GM21367 (cell line): ENCODE results near the gene GET4.

Experiments
- ATAC-seq: cut with Tn5 transposase; IDR thresholded peaks from one replicate; pipeline ENCODE4 v1.9.1; 2021; ENCODE audit not compliant: unreplicated experiment

The GET4 gene, protein sequence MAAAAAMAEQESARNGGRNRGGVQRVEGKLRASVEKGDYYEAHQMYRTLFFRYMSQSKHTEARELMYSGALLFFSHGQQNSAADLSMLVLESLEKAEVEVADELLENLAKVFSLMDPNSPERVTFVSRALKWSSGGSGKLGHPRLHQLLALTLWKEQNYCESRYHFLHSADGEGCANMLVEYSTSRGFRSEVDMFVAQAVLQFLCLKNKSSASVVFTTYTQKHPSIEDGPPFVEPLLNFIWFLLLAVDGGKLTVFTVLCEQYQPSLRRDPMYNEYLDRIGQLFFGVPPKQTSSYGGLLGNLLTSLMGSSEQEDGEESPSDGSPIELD

DNA sequence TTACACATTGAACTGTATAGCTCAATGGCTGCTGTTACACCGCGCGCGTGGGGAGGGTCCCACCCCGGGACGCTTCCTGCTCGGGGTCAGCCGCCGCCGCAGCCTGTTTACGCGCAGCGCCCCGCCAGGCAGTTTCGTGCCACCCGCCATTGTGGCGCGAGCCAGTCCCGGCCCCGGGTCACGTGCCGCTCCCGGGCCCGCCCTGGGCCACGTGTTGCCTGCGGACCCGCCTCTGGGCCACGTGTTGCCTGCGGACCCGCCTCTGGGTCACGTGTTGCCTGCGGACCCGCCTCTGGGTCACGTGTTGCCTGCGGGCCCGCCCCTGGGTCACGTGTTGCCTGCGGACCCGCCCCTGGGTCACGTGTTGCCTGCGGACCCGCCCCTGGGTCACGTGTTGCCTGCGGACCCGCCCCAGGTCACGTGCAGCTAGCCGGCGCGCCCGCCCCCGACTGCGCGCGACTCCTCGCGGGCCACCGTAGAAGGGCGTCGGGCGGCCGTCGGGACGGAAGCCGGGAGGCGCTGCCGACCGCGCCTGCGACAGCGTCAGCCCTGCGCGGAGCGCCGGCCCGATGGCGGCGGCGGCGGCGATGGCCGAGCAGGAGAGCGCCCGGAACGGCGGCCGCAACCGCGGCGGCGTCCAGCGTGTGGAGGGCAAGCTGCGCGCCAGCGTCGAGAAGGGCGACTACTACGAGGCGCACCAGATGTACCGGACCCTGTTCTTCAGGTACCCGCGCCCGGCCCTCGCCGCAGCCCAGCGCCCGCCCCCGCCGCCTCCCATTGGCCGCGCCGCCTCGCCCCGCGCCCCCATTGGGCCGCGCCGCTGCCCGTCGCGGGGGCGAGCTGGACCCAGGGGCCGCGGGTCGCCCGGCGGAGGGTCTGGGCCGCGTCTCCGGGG is at the start of gene GET4:
Gene GET4 (plus strand): TSS at position 478 of the 895 bp plus-strand sequence. CDS start 92 bp downstream, at position 570.
- ATAC-seq: peak; percentile 60

DNA sequence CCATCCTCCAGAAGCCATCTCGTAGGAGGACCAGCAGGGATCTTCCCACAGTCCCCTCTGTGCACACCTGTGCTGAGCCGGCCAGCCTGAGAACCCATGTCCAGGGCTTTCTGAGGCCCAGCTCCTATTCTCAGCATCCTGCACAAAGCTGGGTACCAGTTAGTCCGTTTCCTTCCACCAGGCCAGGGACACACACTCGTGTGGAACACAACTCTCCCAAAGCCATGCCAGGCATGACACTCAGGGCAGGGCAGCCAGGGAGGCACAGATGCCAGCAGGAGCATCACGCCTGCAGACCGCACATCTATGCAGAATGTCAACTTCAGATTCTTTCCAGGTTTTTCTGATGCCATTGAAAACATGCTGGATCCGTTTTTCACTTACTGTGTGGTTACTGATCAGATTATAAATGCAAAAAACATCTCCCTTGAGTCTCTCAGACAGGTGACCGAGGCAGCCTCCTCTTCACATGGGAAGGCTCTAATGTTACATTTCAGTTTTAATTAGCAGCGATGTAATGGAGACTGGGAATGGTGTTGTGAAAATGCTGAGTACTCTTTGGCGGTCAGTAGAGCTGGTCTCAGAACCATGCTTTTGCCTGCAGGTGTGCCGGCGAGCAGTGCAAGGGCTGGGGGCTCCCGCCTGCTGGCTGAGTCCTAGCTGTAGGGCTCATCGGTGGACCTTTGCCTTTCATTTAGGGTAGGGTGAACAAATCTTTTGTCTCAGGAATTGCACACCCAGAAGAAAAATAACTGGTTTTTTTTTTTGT is 47.4 kb upstream of the GET4 start:
- no peak for ATAC-seq

DNA sequence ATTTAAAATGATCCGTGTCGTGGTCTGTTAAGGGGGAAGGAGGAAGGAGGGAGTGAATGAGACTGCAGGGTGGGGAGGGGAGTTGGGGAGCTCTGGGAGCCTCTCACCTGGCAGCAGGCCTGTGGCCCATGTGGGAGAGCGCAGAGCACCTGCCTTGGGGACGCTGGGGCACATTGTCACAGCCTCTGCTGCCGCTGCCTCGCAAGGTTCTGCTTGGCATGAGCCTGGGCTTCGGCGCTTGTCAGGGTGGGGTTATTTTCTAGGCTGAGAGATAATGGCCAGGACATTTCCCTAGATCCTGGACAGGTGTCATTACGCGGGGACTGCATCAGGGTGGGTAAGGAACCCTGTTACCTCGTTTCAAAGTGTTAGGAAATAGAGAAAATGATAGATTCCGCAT is 46.3 kb upstream of the GET4 start:
- ATAC-seq: no peak

DNA sequence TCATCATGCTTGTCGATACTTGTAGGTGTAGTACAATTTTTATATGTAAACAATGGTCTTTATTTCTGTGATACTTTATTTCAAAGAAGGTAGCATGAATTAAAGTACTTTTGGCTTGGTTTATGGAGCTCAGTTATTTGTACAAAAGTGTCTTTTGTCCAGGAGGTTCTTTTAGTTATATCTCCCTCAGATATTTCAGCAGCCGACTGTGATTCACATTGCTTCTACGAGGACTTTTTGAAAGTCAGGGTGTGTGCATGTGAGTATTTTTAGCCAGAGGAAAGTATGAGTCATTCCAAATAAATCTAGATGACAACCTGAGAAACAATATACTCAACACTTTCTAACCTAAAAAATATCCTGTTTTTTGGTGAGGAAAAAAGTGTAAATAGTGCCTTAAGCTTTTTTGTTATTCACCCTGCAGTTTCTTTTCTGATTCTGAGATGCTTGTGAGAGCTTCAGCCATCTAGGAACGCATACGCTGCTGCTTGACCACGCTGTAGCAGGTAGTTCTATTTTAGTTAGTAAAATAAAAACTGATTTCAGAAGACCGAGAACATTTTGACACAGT is 44.7 kb upstream of the GET4 start:
- peak; percentile 47 for ATAC-seq

DNA sequence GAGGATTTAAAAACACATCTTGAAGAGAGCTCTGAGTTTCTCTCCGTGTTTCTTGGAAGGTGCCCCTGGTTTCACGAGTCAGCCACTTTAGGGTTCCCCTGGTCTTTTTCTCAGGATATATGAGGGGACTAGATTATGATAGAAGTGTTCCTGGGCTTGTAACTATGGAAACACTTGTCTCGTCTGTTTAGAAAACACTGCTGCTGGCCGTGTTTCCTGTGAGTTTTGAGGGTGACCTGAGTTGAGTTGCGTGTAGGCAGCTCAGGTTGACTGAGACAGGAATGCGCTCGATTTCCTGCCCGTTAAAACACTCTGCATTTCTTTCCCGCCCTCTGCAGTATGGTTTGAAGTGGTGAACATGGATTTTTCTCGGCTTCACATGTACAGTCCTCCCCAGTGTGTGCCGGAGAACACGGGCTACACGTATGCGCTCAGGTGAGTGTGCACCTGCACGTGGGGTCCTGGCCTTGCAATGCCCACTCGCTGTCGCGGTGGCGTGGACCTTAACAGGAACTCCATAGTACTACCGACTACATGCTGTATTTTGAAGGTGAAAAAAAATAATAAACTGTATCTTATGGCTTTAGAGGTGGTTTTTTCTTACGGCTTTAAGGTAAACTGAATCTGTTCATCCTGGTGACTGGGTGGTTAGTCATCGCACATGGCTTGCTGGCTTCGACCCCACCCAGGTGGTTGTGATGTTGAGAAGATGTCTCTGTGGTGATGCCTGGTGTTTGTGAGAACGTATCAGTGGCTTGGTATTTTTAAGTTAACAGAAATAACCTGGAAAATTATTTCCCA is 44.0 kb upstream of the GET4 start, which contains the start of gene SUN1:
Gene SUN1 (plus strand): TSS at position 310 of the 801 bp plus-strand sequence. CDS start 49 bp downstream, at position 359.
- ATAC-seq: peak; percentile 15

DNA sequence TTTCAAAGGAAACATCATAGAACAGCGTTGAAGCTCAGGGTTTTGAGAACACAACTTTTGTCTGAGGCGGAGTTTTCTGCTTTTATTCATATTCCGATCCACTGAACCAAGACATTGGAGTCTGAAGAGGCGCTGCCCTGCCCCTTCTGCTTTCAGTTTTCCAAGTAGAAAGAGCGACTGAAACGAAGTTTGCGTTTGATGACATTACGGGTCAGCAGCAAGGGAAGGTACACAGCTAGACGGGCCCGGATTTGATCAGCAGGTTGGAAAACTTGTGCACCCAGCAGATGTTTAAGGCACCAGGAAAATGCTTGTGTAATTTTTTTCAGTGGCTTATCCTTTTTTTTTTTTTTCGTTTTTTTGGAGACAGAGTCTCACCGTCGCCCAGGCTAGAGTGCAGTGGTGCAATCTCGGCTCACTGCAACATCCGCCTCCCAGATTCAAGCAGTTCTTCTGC is 43.4 kb upstream of the GET4 start:
- ATAC-seq: no peak

DNA sequence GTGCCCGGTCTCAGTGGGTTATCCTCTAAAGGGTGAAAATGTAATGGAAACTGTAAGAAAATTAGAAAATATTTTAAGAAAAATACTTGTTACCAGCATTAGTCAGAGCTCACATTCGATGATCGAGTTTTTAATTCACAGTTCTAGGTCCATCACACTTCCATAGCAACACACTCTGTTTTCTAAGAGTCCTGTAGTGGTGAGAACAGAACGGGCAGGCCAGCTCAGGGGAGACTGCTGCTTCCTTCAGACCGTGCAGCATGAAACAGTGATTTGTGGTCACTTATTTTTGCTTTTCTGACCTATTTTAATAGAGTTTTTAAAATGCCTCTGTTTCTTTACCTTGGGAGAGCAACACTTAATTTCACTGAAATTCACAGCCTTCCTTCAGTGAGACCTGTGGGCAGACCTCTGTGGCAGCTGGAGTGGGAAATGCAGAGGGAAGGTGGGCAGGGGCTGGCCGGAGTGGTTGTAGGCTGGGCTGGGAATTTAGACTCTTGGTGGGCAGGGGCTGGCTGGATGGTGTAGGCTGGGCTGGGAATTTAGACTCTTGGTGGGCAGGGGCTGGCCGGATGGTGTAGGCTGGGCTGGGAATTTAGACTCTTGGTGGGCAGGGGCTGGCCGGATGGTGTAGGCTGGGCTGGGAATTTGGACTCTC is 42.6 kb upstream of the GET4 start:
- ATAC-seq: no peak

DNA sequence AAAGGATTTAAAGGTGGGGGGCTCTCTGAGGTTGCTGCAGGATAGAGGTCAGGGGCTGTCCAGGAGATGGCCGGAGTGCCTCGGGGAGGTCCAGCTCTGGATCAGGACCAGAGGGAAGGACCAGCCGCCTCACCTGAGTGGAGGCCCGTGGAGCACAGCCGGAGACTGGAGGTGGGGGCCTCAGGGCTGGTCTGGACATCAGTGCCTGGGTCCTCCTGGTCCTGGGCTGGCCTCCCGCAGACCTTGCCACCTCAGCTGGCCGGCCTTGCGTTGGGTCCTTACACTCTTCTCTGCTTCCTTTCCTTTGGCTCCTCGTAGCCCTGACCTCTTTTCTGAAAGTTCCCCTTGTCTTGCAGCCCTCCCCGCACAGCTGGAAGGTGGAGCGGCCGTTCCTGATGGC is 42.1 kb upstream of the GET4 start:
- ATAC-seq: no peak

DNA sequence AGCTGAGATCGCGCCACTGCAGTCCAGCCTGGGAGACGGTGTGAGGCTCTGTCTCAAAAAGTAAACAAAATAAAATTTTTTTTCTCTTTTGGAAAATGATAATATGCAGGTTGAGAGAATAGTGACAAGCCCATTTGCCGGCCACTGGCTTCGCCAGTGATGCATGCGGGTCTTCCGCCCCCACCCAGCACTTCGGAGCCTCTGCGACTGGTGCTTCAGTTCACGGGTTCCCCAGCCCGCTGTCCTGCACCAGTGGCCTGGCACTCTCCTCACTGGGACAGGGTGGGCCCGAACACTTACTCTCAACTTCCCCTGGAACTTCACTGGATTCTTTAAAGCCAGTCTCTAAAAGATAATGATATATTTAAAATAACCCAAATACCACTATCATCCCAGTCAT is 41.3 kb upstream of the GET4 start:
- no peak for ATAC-seq

DNA sequence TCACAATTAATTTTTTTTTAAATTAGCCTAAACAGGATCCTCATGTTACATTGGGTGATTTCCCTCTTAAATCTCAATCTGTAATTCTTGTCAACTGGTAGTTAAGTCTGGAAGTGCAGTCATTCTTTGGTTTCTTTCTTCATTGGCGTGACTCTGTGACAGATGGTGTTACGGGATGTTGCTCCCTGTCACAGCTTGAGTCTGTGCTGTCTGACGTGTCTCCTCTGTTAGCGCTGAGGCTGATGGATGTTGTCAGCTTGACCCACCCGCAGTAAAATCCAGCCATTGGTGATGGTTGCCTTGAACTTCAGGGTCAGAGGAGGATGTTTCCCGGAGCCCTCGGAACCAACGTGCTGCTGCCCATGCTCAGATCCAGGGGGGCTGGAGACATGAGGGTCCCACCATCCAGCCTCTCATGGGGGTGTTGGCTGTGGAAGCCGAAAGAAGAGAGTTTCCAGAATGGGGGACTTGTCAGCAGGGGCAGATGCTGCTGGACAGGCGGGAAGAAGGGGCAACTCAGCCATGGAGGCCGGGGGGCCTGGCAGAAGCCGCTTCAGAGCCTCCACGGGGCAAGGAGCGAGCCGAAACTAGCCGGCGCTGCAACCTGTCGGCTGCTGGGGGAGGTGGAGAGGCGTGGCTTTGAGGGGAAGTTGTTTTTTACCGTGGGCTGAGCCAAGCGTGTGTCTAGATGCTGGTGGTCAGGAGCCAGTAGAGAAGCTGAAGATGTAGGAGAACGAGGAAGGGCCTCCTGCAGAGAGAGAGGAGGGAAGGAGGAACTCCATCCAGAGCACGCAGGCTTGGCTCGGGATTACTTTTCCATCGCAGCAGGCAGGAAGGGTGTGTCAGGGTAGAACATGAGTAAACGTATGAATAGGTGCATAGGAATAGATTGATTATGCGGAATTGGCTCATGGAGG is 40.6 kb upstream of the GET4 start:
- no peak for ATAC-seq

DNA sequence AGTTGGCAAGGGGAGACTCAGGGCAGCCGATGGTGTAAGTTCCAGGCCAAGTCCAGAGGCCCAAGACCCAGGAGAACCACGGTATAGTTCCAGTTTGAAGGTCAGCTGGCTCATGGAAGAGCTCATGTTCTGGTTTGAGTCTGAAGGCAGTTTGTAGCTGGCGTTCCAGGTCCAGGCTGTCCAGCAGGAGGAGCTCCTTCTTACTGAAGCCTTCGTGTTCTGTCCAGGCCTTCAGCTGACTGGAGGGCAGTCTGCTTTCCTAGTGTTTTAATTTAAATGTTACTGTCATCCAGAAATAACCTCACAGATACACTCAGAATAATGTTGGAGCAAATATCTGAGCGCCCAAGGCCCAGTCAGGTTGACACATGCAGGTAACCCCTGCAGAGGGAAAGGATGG is 39.9 kb upstream of the GET4 start:
- ATAC-seq: no peak

DNA sequence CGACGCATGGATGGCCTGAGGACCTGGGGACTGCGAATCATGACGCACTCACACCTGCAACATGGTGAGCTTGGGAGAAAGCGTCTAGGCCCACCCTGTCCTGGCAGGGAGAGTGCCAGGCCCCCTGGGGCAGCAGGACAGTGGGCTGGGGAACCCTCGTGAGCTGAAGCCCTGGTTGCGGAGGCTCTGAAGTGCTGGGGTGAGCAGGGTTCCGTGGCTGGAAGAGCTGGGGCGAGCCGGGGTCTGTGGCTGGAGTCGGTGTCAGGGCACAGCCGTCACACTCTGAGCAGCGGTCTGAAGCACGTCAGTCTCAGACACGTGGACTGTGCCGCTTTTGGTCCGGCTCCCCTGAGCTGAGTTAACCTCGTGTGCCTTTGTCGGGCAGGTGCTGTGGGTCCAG is 39.4 kb upstream of the GET4 start:
- no peak for ATAC-seq

DNA sequence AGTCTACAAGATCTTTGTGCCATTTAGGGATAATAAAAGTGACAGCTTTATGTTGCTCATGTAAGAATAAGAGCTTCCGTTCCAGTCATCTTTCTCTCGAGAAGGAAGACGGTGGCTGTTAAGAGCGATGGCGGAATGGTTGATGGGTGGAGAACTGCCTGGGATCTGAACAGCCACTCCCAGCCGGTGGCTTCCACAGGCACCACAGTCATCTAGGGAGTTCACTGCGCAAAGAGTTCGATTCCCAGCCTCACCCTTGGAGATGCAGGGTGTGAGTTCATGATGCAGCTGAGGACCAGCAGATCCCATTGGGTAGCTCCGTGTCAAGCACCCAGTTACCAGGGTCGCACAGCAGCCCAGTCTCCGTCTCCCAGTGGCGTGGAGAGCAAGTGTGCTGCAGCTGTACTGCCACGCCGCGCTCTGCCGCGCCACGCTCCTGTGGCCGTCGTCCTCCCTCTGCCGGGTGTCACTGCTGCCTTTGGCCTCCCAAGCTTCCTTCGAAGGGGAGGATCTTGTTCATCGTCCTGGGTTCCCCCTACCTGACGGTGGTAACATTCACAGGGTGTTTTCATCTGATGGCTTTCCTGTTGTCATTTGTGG is 36.3 kb upstream of the GET4 start:
- no peak for ATAC-seq

DNA sequence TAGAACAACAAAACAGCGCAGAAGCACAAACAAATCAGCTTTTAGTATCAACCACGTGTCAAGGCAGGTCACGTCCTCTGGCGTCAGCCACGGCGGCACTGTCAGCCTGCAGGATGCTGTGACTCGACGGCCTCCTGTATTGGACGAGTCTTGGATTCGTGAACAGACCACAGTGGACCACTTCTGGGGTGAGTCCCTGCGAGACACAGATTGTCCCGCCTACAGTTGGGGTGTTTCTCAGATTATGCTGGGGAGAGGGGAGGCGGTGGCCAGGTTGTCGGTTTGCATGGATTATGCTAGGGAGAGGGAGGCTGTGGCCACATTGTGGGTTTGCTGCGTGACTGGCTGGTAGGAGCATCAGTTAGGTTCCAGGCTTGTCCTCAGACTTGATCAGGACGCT is 34.4 kb upstream of the GET4 start:
- ATAC-seq: no peak

DNA sequence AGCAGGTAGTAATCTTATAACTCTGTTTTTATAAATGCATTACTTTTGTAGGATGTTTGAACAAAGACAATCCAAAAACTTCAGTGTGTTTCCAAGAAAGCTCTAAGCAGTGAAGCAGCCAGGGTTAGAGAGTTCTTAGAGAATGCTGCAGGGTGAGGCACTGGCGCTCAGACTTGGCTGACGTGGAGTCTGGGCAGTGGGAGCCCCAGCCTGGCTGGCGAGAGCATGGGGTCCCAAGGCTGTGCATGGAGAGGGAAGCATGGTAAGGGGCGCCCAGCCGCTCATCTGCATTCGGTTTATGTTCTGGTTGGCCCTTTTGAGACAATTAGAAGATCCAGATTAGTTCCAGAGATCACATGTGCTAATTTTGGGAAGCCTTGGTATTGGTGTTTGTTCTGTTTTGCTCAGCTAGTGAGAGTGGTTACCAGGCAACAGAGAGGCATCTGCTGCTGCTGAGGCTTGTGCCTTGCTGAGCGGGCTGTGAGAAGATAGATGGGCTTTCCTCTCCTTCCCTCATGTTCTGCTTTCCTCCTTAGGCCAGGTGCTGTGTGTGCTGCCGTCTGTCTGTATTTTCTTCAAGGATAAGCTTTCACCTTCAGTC is 33.8 kb upstream of the GET4 start:
- no peak for ATAC-seq

DNA sequence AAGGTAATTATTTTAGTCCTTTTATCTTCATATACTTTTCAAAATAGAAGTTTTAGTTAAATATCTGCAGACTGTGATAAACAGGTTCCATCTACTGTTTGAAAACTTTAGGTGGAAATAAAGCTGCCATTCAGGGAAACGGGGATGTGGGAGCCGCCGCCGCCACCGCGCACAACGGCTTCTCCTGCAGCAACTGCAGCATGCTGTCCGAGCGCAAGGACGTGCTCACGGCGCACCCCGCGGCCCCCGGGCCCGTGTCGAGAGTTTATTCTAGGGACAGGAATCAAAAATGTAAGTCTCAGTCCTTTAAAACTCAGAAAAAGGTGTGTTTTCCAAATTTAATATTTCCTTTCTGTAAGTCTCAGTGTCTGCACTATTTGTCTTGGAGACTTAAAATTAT is 33.1 kb upstream of the GET4 start:
- ATAC-seq: no peak

DNA sequence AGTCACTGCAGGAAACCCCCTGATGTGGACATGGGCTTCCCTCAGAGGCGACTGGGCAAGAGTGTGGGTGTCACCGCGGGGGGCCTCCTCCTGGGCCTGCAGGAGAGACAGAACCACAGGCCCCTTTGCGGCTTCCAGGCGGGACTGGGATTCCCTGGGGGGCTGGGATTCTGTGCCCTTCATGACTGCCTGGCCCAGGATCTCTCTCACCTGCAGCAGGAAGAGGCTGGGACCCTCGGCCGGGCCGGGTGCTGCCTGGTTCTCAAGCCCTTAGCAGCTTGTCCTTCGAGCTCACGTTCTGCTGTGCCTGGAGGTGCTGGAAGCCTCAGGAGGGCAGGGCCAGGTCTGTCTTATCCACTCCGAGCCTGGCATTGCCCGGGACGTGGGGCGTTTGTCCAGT is 32.3 kb upstream of the GET4 start:
- no peak for ATAC-seq

DNA sequence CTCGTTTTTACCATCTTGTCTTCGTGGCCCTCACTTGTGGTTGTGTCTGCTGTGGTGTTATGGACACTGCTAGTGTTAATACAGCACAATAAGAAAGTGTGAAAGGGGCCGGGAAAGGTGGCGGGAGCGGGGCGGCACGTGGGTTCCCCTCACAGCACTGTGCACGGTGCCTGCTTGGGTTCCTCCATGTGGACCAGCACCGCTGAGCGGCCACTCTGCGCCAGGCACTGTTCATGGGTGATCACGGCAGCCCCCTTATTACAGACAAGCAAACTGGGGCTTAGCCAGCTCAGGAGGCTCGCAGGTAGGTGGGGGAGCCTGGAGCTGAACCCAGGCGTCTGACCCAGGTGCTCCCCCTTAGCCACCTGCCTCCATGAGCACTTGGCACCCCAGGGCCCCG is 31.8 kb upstream of the GET4 start:
- no peak for ATAC-seq
